NCI-H748 (cell line): Measurements from ENCODE around the gene TBX20.

Experiments used
- DNase-seq: peaks from one replicate; lab custom pipeline; 2025; ENCODE audit not compliant: unreplicated experiment; lab: John Stamatoyannopoulos, UW

TBX20 gene, protein sequence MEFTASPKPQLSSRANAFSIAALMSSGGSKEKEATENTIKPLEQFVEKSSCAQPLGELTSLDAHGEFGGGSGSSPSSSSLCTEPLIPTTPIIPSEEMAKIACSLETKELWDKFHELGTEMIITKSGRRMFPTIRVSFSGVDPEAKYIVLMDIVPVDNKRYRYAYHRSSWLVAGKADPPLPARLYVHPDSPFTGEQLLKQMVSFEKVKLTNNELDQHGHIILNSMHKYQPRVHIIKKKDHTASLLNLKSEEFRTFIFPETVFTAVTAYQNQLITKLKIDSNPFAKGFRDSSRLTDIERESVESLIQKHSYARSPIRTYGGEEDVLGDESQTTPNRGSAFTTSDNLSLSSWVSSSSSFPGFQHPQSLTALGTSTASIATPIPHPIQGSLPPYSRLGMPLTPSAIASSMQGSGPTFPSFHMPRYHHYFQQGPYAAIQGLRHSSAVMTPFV

DNA sequence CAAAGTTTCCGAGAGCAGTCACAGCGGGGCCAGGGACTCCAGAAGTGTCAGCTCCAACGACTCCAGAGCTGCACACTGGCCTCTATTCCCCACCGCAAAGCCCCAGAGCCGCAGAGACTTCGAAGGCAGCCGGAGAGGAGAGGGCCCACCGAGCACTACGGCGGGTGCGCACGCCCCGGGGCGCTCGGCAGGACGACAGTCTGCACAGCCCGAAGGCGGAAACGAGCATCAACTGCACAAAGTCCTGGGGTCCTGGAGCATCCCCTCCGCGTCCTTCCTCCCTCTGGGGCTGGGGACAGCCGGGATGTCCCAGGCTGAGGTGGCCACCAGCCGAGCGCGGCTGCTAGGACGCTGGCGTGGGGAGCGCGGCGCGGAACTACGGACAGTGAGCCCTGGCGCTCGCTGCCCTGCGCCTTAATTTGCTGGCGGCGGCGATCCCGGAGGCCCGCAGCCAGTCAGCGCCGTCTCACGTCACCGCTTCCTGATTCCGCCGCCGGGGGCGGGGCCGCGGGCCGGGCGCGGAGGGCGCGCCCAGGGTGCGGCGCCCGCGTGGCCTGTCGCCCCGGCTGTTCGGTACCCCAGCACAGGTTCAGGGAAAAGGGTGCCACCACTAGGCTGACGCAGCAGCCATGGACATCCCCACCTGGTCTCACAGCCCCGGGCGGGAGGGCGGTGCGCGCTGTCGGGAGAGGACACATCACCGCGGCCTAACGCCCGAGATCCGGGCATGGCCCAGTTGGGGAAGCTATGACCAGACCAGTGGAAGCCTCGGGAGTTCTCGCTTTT is at the start of gene TBX20:
Gene TBX20 (minus strand): TSS at position 391 of the 786 bp plus-strand sequence. CDS start 480 bp downstream, outside the sequence.
- DNase-seq, result peak; percentile 73

DNA sequence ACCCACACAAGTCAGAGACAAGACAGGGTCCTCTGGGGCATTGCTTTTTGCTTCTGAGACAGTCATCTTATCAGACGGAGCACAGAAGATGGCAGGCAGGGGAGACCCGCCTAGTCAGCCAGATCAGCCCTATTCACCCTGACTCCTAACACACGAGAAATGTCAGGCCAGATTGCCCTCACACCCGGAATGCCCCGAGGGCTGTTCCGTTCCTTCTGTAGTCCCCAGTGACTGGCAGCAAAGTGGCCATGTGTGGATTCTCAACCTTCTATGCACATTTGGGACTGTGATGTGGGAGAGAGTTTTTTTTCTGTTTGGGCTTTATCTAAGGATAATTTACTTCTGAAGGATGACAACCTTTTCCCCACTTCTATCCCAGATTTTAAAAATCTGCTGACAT is 35.5 kb upstream of the TBX20 start:
- no peak for DNase-seq

DNA sequence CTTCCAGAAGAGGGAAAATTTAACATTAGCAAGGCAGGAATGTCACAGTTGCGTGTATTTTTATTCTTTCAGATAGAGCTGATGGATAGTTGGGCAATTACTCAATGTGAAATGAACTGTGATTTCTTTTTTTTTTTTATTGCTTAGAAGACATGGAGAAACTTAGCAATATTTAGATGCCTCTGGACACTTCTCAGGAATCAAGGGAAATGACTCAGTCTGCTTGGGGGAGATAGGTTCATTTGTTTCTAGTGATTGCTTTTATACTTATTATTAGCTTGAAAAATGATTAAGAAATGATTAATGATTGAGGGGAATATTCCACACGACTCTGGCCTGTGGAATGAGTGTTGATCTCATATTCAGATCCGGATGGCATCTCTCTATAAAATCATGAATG is 33.1 kb upstream of the TBX20 start:
- DNase-seq, result no peak

DNA sequence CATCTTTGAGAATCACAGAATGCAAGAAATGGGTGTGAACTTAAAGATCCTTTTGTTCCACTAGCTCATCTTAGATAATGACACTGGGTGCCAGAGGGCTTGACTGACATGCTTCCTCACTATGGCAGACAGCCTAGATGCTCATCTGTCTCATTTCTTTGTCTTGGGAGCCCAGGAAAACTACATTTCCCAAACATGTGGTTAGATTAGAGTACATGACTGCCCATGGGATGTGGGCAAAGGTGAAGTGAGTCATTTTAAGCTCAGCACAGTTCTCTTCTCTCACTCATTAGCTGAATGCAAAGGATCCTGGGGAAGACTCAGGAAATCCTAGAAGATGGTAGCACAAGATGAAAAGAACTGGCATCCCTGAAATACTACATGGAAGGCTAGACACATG is 32.5 kb upstream of the TBX20 start:
- DNase-seq, result no peak

DNA sequence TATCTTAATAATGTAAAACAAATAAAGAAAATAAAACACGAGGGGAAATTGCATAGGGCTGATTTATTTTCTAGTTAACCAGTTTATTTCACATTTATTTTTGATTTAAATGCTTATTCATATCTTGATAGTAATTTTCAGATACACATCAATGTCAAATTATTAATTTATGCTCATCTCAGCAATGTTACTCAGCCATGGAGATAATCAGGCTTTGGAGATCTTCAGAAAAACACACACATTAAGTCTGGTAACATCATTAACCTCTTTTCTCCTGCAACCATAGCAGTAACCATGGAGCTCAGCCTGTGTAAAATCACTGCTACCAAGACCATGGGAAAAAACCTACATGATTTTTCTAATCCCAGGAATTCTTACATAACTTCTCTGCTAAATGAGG is 31.9 kb upstream of the TBX20 start:
- no peak for DNase-seq

DNA sequence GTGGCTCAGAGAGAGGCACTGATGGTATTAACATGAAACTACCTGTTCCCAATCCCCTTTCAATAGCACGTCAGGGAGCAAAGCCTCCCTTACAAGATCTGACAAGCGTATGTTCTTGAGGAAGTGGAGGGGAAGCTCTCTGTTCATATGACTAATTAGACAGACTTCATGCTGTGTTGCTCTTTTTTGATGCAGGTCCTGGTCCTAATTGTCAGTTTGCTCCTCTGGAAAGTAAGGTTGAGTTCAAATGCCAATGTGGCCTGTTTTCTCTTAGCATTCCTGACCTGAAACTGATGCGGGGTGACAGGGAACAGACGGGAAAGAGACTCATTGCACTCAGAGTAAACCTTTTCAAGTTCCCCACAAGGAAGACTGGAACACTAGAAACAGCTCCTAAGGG is 27.0 kb upstream of the TBX20 start:
- DNase-seq, result no peak

DNA sequence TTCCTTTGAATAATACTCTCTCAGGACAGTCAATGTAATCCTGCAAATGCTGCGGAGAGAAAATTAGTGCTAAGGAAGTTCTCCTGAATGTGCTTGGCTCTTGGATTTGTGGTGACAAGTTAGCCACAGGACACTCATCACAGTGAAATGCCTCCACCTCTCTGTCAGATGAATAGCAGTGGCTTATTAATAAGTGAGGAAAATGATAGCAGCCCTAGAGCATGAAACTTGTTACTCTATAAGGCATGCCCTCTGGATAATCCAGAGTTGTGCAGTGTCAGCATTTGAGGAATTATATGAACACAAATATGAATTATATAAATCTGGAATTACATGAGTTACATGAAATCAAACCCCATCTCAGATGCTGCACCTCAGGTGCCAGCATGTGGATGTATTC is 23.5 kb upstream of the TBX20 start:
- DNase-seq, result no peak

DNA sequence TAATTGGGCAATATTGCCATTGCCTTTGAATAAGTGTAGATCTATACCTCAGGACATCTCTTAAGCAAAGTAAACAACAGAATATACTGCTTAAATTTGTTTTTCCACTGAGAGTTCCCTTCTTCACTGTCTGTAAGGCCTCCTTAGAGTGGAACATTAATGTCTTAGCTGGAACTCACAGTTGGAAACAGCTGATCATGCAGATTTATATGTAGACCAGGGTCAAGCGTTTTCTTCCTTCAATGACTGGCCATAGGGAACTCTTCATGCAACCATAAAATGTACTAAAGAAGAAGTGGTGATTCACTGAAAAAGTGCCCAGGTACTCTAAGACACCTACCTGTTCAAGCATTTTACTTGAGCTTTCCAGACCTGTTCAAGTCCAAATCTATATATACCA is 18.3 kb upstream of the TBX20 start:
- no peak for DNase-seq

DNA sequence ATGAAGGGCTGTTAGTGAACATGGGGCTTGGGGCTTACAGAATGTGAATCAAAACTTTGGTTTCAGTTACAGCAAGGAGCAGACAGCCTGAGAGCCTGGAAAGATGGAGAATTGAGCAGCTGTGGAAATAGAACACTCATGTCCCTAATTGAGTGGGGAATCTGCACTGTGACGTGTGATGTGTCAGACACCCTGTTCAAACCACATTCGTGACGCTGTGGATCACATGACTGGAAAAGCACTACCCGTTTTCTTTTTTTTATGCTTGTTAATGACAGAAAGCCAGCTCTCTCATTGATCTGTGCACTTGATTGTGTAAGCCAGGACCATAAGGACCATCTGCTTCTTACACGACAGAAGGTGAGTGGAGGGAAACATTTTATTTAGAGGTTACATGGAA is 15.1 kb upstream of the TBX20 start:
- no peak for DNase-seq

DNA sequence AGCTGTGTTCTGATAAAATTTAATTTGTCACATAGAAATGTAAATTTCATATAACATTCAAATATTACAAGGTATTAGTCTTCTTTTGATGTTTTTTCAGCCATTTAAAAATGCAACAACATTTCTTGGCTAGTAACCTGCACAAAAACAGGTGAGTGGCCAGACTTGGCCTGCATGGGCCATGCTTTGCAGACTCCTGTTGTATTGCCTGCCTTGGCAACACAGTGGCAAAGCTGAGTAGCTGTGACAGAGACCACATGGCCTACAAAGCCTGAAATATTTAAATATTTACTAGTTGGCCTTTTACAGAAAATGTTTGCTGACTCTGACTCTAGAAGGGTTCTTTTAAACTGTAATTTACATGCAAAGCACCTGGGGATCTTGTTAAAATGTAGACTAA is 13.5 kb upstream of the TBX20 start:
- no peak for DNase-seq

DNA sequence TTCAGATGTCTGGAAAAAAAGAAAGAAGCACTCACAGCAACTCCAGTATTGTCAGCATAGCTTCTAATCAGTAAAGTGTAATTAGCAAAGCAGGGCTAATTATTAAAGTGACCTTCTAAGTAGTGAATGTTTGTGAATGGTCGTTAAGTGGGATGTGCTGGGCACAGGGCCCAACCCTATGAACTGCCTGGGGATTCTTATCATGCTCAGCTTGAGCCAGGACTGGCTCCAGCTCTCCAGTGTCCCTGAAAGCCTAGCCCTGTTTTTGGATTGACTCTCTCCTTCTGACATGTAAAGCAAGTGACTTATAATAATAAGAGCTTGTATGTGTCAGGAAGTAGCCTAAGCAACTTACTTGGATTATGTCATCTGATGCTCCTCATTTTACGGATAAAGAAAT is 9.5 kb upstream of the TBX20 start:
- no peak for DNase-seq

DNA sequence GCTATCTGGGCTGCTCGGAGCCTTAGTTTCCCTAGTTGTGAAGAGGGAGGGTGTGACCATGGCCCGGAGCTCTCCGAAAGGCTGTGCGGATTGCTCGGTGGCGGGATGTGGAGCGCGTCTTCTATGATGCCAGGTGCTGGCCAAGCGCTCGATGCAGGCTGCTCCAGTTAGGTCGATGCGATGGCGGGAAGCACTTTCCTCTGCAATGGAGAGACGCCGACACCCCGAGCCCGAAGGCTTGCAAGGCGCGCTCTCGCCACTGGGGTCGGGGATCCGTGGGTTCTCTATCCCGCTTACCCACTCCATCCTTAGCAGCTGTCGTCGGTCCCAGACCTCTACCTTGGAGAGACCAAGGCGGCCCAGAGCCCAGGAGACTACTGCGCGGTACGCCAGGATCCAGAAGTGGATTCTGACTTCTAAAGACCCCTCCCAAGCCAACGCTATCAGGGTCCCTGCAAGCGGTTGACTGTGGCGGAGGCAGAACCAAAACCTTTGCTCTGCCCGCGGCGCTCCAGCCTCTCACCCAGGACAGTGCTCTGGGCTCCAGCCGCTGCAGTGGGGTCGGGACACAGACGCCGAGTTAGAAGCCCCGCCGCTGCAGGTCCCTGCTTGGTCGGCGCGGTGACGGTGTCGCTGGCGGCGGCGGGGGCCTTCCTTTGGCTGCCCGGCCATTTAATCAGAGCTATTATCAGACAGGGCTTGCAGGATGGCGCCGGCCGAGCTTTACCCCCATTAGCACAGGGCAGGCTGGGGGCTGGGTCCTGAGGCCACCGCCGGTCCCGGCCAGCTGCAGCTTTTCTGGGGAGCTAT is 7.8 kb upstream of the TBX20 start:
- DNase-seq, result no peak

DNA sequence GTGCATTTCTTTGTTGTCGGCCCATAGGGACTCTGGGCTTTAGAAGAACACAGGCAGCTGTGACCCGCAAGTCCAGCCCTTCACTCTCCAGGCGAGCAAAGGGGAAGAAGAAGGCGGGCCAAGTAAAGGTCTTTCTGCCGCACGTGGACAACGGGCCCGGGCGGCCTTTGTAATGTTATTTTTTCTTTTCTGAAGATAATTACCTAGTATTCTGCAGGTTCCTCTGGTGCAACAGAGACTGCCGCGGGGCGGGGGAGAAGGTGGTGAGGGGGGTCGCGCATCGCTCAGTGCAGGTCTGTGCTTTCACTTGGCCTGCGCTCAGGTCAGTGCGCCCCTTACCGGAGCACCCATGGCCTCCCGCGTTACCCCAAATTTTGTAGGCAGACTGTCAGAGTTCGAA is 7.1 kb upstream of the TBX20 start:
- DNase-seq, result no peak

DNA sequence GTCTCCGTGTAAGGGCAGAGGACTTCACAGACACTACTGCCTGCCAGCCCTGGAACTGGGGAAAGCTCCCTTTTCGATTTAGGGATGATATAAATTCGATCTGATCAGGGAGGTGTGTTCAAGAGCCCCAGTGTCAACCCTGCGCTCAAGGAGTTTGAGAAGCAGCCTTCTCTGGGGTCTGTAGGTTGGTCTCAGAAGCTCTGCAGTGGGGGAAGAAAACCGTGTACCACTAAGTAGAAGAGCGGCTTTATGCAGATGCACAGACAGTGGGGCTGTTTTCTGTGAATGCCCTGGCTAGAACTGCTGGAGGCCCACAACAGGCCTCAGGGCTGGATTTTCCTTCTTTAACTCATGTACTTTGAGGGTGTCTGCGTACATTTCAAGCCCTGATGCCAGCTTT is 6.3 kb upstream of the TBX20 start:
- DNase-seq, result no peak

DNA sequence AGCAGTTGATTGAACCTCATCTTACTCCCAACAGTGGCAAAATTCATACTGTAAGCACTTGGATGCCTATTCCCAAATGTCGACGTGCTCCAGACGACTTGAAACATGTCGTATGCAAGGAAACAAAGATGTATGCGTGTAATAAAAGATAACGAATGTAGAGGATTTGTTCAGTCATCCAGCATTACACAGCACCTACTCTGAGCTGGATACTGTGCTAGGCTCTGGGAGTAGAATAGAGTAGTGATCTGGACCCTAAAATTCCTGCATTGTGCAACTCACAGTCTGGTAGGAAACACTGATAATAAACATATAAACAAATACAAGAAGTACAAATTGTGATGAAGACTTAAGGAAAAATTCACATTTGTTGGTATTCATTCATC is 5.6 kb upstream of the TBX20 start:
- no peak for DNase-seq

DNA sequence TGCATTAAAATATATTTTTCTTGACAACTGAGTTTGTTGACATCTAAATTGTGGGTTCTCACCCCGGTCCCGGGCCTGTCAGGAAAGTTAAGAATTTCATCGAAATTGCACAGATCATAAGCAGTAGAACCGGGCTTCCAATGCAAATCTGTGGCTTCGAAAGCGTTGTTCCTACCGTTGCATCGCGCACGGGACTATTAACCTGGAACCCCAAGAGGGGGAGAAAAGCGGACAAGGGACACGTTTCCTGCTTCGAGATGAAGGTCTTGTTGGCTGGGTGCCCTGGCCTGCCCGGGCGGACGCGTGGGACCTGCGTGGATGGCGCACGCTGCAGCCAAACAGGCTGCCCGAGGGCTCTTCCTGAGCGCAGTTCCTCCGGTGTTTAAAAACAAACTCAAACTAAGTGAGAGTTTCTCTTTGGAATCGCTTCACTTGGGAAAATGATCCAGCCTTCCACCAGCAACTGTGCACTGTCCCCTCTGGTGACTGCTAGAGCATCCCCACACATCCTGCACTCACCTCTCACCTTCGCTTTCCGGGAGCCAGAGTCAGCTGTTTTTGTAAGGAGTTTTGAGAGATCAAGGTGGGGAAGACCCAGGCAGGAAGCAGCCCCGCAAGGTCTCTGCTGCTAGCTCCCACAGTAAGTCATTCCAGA is 5.1 kb upstream of the TBX20 start:
- DNase-seq, result no peak

DNA sequence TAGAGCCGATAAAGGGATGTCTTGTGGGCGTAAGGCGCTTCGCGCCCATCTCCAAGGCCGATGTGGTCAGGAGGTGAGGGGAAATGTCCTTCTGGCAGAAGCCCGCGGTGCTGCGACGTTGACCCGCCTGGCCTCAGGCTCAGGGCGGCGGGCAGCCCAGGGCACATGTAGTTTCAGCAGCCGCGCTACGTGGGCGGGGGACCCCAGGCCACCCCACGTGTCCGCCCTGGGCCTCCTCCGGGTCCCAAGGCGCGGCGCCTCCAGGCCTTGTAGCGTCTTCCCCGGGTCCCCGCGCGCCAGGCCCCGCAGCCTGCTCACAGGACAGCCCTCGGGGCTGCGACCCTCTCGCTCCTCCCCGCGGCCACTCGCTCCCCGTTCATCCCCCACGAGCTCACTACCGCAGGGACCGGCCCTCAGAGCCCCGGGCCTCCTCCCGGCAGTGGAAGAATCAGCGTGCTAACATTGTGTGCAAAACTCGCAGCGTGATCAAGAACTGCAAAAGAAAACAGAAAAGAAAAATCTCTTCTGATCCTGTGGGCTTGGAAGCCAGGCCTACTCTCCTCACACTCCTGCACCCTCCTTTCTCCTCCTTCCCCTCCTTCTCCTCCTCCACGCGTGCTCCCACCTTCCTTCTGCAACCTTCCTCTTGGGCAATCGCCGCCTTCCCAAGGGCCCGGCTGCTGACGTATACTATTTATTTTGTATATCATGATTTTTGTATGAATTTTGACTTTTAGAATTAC is 4.4 kb upstream of the TBX20 start:
- no peak for DNase-seq

DNA sequence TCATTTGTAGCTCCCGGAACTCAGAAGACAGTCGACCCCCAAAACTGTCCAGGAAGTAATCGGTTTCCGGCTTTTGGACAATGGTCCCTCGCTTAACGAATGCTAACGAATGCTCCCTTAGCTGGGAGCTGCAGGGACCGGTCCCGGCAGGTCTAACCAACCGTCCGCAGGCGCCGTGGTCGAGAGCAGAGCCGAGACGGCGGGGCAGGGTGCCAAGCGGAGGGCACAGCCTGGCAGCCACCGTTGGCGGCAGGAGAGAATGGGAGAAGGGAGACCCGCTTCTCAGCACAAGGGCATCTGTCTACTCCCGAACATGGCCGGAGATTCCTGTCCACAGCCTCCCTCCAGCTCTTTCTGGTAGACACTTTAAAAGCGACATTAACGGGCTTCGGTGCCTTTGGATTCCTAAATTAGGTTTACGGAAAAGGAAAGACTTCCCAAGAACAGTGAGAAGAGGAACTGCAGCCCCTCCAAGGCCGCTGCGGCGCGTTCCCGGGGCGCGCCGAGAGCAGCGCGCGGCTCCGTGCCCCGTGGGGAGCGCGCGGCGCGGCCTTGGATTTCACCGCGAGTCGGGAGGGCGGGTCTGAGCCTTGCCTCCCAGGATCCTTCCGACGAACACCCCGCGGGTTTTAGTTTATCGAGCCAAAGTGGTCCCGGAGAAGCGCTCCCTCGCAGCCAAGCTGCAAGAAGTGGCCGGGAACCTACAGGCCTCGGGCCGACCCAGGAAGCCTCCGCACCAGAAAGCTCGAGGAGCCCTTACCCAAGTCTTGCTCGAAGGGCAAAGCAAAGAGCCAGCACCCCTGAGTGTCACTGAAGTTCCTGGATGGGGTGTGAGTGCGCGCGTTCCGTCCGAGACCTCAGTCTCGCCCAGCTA is 3.6 kb upstream of the TBX20 start:
- no peak for DNase-seq
